CD4-positive, alpha-beta T cell treated with Interleukin-21 for 1 hour (primary cell): ENCODE data around the gene ADCYAP1R1.

Experiments
- DNase-seq: peaks from one replicate; pipeline ENCODE4 v3.0.0-alpha.2; 2020

ADCYAP1R1 gene

DNA sequence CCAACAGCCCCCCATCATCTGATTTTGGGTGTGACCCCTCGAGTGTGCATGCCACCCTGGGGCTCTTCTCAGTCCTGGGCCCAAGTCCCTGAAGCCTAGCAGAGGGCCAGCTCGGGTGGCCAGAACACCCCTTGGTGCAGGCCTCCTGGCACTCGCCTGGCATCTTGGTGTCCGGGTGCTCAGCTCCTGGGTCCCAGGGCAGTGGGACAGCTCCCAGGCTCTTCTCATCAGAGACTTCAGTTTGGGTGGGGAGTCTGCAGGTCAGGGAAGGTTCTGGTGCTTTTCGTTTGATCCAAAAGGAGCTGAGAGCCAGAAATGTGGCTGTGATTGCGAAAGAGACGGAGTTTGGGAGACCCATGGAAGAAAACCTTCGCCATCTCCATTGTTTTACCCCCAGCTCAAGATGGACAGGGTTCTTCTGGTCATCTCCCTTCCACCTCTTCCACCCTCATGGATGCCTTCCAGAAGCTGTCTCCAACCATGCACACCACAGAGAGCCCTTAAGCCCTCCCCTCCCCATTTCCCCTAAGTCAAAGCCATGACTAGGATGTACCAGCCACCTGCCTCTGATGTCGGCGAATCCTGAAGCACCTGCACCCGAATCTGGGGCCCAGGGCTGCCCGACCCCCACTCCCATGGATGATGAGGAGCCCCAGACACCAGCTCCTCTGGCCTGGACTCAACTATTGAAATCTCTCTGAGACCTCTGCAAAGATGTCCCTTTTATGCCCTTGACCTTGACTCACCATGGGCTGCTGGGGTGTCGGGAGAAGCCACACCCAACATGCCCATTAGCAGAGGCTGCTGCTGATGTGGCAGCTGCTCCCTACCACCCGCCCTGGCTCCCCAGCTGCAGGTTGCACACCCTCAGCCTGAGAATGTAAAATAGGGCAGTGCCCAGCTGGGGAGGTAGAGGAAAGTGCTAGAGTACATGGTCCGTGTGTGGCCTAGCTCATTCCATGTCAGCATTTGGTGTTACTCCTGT lies 55.3 kb downstream of the ADCYAP1R1 start:
- DNase-seq: no peak

DNA sequence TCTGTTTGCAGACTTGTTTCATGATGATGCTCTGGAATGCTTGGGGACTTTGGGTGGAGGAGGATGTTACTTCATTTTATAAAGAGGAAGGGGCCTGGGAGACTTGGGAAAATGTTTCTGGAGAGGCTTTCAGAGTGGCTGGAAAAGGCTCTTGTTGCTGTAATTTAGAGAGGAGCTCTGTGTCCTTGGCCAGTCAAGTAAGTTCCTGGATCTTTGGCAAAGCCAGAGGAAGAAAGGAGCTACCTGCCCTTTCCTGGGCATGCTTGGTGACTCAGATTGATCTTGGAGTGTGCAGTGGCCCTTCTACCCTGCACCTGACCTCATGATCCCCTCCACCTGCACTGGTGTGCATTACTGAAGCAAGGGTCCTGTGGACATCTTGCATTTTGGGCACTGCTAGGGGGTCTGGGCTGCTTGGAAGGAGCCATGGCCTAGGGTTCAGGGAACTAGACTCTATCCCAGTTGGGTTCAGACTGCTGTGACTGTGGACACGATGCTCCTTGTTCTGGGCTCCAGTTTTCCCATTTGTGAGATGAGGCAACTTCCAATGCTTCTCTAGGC lies 56.1 kb downstream of the ADCYAP1R1 start:
- DNase-seq: no peak

DNA sequence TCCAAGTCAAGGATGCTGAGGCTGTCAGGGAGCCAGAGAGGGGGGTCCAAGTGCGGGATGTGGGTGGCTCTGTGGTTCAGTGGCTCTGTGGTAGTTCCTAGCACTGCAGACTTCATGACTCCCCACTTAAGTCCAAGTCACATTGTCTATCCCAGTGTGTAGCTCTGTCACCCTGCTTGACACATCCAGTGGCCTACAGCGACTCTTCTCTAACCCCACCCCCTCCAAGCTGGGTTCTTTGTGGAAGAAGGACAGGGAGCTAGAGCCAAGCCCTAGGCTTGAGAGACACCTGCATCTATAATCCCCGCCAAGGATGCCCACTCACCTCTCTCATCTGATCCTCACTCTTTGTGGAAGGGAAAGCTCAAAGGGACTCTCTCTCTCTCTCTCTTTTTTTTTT lies 57.6 kb downstream of the ADCYAP1R1 start:
- DNase-seq: no peak

DNA sequence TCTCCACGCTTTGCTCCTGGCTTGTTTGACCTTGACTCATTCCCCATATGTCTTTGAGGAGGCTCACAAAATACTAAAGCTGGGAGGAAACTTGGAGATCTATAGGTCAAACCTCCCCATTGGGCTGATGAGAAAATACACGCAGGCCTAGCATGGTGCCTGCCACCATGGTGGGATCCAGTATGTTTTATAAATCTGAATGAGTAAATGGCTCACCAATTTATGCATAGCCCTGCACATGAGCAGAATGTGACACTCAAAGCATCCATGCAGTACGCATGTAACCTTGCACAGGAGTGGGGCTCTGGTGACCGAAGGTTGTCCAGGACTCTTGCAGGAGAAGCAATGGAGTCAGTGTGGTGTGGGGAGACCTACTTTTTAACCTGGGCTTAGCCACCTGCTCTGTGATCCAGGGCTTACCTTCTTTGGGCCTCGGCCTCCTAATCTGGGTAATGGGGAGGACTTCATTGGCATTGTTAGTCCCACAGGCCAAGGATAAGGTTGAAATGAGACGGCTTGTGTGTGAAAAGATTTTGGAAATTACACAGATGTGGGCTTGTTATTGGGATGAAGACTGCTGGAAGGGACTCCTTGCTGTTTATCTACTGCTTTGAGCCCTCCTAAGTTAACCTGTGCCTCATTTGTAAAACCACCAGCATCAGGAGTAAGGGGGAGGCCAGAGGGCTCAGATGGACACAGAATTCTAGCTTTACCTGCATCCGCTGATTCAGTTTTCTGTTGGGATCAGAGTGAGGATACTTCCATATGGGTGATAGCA lies 58.4 kb downstream of the ADCYAP1R1 start:
- DNase-seq: no peak

DNA sequence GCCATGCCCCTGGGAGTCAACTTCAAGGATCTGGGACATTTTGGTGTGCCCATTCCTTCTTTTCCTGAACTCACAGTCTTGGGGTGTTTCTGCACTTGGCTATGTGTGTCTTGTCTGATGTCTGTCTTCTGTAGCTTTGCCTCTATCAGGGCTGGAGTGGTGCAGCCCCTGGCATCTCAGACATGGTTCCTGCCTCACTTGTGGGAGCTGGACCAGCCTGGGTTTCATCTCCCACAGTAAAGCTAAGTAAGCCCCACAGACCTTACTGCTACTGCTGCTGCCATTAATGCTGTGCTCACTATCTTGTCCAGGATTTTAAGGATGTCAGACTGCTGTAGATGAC lies 59.0 kb downstream of the ADCYAP1R1 start:
- DNase-seq: no peak

DNA sequence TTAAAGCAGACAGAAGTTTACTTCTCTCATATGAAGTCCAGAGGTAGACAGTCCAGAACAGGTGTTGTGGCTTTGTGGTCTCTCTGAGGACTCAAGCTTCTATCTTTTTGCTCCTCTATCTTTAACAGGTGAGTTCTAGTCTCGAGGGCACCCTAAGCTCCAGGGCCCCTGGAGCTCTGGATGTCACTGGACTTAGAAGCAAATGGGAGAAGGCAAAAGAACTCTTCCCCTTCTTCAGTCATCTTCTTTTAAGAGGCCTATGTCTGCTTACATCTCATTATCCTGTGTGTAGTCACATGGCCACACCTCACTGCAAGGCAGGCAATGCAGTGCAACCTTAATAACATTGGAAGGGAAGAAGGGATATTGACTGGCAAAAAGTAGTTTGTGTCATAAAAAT lies 61.6 kb downstream of the ADCYAP1R1 start:
- no peak for DNase-seq

DNA sequence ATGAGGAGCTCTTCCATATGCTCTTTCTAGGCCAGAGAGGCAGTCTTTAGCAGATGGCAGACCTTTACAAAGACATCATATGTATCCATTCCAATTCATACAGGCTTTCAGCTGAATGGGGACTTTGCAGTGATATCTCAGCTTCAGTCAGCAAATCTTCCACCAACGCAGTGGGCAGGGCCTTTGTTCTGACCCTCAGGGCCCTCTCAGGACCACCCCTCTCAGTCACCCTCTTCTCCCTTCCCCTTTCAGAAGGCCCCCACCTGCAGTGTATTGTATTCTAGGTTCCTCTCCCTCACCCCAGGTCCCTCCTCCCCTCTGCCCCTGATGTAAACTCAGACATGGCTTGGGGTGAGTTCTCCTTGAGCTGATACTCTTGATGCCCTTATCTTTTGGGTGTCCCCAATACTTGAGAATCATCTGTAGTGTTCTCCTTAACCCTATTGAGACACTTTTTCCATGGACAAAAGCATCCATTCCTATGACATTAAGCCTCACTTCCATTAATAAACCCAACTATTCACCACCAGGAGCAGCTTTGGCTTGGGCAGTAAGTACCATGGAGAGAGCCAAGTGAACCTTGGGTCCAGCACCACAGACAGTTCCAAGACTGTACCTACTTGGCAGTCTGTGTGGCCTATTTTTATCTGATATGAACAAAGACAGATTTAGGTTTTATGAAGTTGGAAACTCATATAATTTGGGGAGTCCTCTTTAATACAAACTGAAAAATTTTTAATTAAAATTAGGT lies 62.7 kb downstream of the ADCYAP1R1 start:
- DNase-seq: no peak

DNA sequence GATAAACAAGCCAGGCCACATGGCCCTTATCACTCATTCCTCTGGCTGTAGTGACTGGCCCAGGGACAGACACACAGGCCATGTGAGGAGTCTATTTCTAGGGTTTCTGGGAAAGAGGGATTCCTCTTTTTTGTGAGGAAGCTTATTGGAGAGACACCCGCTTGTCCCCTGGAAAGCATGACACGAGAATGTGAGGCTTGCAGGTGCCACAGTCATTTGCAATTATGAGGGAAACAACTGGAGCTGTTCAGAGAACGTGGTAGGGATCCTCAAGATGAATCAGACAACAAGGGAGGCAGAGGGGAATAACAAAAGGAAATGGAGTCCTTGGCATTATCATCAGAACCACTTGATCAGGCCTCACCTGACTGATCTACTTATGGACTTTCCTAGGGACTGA lies 64.5 kb downstream of the ADCYAP1R1 start:
- DNase-seq: no peak

DNA sequence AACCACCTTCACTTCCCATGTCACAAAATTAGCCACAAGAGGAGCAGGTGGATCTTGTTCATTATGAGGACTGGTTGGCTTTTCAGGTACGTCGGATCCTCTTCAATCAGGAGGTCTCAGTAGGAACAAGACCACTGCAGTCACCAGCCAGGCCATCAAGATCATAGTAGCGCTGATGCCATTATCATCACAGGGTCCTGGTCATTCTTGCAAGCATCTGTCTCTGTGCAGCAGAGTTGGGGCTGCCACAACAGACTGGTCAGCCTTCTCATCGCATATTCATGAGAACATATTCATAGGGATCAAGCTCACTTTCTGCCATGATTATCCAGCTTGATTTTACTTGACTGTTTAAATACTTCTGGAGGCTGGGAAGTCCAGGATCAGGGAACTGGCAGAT lies 67.1 kb downstream of the ADCYAP1R1 start:
- DNase-seq: no peak

DNA sequence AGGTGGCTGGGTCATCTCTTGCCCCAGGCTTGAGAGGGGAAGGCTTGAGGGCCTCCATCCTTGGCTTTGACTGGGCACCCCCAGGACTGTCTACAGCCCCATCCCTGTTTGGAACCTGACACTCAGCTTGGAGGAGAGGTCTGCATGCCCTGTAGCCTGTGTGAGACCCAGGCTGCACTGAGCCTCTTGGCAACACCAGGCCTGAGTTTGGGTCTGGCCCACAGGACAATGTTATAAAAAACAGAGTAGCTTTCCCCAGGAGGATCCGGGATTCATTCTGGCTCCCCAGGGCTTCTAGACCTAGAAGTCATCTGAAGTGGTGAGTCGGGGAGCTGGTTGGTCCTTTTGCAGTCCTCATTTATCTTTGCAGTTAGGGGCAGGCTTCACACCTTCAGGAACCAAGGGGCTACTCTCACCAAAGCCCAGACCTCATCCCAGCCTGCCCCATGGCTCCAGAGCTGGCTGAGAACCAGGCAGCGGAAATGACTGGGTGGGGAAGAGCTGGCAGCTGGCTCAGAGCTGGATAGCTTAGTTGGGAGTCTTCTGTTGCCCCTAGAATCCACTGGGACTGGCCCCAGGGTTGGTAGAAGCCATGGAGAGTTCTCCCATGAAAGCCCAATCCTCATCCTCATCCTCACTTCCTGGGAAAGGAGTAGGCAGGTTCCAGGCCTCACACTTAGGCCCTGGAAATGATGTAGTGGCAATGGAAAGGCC lies 68.8 kb downstream of the ADCYAP1R1 start:
- no peak for DNase-seq

DNA sequence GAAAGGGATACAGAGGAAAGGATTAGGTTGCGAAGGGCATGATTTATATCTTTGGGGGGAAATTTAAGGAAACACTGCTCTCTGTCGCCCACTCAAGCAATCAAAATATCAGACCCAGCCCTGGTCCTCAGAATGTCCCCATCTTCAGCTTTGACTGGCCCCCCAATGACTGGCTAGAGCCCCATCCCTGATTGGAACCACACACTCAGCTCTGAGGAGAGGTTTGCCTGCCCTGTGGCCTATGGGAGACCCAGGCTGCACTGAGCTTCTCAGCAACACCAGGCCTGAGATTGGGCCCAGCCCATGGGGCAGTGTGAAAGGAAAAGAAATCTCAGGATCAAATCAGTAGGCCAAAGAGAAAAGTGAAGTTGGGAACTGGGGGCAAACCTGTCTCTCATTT lies 69.5 kb downstream of the ADCYAP1R1 start:
- no peak for DNase-seq

DNA sequence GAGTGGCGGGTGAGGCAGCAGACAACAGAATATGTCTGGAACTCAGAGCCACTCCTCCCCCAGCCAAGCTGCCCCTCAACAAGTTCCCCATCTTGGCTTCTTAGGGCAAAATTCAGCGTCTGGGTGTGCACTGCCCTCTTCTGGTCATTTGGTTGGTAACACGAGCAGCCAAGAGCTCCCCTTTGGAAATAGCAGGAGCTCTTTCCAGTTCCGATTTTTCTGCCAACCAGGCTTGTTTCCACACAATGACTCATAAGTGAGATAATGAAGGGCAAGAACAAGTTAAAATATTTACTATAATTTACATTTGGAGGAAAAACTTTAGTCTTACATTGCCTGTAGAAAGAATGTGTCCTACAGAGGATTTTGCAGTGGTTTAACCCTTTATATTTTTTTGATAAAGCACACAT lies 70.5 kb downstream of the ADCYAP1R1 start:
- peak; percentile 34 for DNase-seq

DNA sequence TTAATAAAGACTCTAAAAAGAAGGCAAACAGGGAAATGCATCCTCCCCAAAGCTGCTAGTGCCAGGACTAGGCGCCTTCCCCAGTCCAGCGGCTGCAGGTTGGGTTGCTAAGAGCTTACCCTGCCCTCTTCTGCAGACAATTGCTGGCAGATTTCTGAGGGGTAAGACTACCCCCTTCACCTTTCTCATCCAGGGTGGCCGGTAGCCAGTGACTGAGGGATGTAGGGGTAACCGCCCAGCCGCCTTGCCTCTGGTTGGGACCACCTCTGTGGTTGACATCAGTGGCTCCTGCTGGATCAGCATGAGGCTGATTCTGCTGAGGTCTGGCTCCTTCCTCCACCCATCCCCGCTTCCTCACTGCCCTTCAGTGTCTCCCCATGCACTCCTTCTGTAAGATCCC lies 71.2 kb downstream of the ADCYAP1R1 start:
- DNase-seq: no peak

DNA sequence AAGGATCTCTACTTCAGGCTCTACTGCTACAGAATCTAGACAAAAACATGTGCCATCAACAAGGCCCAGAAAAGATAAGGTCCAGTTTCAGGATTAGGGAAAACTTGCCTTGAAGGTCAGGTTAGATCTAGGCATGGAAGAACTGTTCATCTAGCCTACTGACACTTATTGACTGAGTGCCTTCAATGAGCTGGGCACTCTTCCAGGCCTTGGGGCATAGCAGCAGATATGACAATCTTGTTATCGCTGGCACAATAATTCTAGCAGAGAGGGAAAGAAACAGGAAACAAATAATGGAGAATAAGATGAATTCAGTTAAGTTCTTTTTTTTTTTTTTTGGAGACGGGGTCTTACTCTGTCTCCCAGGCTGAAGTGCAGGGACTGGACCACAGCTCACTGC lies 71.6 kb downstream of the ADCYAP1R1 start:
- DNase-seq: no peak

DNA sequence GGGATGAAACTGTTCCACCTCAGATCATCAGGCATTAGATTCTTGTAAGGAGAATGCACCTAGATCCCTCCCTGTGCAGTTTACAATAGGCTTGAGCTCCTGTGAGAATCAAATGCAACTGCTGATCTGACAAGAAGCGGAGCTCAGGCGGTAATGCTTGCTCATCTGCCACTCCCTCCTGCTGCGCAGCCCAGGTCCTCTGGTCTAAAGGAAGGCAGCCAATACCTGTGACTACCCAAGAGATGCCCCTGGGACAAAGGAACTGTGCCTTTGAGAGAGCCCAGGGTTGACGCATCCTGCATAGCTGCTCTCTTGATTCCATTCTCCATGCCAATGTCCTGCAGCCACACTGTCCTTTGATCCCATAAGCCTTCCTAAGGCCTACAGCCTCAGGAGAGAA lies 73.1 kb downstream of the ADCYAP1R1 start:
- no peak for DNase-seq

DNA sequence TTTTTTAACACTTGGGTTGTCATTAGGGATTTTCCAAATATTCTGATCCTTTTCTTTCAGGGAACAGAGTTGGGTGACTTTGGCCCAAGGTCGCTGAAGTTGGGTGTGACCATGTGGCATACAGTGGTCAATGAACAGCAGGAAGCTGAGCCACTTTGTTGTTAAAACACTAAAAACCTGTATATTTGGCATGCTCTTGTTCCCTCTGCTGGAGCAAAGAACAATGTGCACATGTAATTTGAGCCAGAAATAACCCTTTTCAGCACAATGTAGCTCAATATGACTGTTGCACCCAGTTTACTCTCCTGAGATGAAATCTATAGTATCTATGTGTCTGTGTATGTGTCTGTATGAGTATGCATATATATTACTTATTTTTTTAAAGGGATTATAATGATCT lies 74.9 kb downstream of the ADCYAP1R1 start:
- no peak for DNase-seq

DNA sequence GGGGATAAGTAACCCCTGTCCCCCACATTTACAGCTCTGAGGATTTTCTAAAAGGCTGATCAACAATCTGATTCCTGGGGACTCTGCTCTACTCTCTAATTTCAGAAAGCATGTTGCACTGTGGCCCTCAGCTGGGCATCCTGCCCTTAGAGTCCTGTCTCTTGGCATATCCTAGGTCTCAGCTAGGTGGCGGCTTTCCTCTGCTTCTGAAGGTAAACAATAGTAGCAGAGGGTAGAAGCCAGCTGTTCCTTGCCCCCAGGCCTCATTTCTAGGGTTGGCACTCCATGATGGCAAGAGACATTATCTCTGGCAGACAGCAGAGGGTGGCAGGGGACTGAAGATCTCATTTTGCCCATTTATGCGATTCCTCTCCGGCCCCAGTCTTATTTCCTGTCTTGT lies 77.0 kb downstream of the ADCYAP1R1 start:
- no peak for DNase-seq

DNA sequence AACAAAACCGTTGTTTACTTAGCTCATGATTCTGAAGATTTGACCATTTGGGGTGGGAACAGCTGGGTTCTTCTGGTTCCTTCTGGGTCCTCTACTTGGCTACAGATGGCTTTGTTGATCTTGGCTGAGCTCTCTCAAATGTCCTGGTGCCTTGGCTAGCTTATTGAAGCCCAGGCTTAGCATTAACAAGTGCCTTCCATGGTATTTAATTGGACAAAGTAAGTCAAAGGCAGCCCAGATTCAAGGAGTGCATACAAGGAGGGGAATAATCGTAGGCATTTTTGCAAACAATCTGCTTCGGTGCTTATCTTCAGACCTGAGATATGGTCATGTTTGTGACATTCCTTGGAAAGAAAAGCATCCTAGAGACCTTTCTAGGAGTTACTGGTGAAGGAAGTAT lies 81.4 kb downstream of the ADCYAP1R1 start:
- DNase-seq: no peak

DNA sequence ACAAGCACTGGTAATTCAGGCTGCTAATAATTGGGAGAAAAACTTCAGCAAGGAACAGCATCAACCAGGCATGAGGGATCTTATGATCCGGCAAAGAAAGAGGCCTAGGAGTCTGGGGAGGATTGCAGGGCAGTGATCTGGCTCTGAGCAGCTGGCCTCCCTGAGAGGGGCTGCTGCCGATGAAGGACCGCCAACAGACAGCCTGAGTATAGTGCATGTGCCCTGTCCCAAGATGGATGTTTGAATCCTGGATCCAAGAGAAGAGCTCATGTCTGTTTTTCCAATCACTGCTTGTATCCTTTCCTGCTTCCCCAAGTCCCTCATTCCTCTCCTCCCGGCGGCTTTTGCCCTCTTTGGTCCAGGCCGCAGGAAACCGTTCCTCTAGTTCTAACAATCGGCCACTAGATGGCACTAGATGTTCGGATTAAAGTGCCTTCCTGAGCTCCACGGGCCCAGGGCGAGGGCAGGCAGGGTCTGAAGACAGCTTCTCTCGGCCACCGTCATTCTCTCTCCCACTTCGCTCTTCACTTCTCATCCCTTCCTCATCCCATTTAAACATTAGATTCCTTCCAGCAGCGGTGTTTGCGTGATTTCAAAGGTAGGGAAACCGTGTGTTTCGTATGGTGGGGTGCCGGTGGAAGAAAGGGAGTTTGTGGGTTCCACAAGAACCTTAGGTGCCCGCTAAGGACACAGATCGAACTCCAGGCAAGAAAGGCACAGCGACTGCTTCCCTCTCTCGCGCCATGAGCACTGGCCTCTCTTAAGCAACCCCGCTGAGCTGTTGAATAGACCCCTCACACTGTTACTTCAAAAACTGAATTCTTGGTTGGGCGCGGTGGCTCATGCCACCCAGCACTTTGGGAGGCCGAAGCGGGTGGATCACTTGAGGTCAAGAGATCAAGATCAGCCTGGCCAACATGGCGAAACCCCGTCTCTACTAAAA lies 82.4 kb downstream of the ADCYAP1R1 start:
- peak; percentile 46 for DNase-seq

DNA sequence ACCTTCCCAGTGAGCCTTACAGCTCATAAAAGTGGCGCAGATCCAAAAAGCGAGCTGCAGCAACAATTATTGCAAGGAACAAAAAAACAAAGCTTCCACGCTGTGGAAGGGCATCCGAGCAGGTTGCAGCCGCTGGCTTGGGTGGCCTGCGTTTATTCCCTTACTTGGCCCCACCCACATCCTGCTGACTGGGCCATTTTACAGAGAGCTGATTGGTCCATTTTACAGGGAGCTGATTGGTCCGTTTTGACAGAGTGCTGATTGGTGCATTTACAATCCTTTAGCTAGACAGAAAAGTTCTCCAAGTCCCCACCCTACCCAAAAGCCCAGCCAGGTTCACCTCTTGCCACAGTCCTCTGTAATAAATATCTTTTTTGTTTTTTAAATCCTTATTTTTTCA lies 85.1 kb downstream of the ADCYAP1R1 start:
- no peak for DNase-seq

DNA sequence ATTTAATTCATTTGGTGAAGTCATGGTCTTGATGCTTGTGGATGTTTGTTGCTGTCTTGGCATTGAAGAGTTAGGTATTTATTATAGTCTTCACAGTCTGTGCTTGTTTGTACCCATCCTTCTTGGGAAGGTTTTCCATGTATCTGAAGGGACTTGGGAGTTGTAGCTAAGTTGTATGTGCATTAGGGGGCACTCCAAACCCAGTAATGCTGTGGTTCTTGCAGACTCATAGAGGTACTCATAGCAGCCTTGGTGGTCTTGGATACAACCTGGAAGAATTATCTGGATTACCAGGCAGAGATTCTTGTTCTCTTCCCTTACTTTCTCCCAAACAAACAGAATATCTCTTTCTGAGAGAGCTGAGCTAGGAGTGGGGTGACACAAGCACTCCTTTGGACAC lies 93.2 kb downstream of the ADCYAP1R1 start:
- DNase-seq: no peak
